Measurements from ENCODE around the gene U2AF2. TPM values are rescaled to one million over a fixed set of nuclear protein-coding genes. Genes with fewer than 3 reads are reported as not detected.

U2AF2 gene
- total and polyA plus RNA-seq, 9 of the 15 experiments (the other 6 are each of a cell fraction or from before 2014, with no cell fraction given): 3.0 to 331 (median 157) TPM

GRCh38 chr19:55640577-55641425 lies 14.0 kb upstream of the U2AF2 start, which contains the start of gene ZNF580 (continued):
- TF ChIP-seq MGA (IDR thresholded peaks at IDR 0.05) (no peak), LCOR (CRISPR knock-in tag; IDR thresholded peaks at IDR 0.05) (no peak), SRSF7 (optimal IDR thresholded peaks at IDR 0.05; ENCODE audit: low read depth, low read length) (no peak), OTX1 (CRISPR knock-in tag; IDR thresholded peaks at IDR 0.05) (peak; percentile 69; the same call in 1 of the 2 replicates), GATAD2B (IDR thresholded peaks at IDR 0.05; ENCODE audit: borderline replicate concordance) (peak; percentile 44; the same call in 1 of the 2 replicates), GABPB2 (CRISPR knock-in tag; conservative IDR thresholded peaks at IDR 0.05) (no peak), TOE1 (IDR thresholded peaks at IDR 0.05; ENCODE audit: borderline replicate concordance) (no peak), TOE1 (CRISPR knock-in tag; IDR thresholded peaks at IDR 0.05; ENCODE audit: borderline replicate concordance, low read depth) (no peak), PCBP1 (IDR thresholded peaks at IDR 0.05; ENCODE audit: low read depth, low read length, poor library complexity, severe bottlenecking) (no peak), IFI16 (CRISPR knock-in tag; IDR thresholded peaks at IDR 0.05) (no peak), VEZF1 (CRISPR knock-in tag; IDR thresholded peaks at IDR 0.05) (peak; percentile 92), ZNF408 (CRISPR knock-in tag; IDR thresholded peaks at IDR 0.05; ENCODE audit: low read depth) (no peak), DLX4 (CRISPR knock-in tag; IDR thresholded peaks at IDR 0.05) (no peak), HCFC1 (IDR thresholded peaks at IDR 0.05; ENCODE audit: low read depth, low read length) (peak; percentile 56)

All from K562 (cell line).